Muscle of back (tissue), 11 donors: ENCODE measurements around the gene CDIPT. TPM values are rescaled to one million over a fixed set of nuclear protein-coding genes. Genes with fewer than 3 reads are reported as not detected.

ENCODE experiments used
- DNase-seq, 3 donors: peaks; one replicate each; pipeline versions ENCODE4 v3.0.0 to v3.0.0-alpha.2; 2013
- polyA plus RNA-seq, 10 donors: library from polyadenylated mRNA; unstranded; fragments of 120-200 nt; gene quantifications; one replicate each; pipeline ENCODE4 v1.2.1, GENCODE V29; 2013; ENCODE audit not compliant: insufficient read length in 10 of 10

The CDIPT gene
- polyA plus RNA-seq, 10 donors, result 31.4 to 50.1 (median 38.6) TPM

DNA sequence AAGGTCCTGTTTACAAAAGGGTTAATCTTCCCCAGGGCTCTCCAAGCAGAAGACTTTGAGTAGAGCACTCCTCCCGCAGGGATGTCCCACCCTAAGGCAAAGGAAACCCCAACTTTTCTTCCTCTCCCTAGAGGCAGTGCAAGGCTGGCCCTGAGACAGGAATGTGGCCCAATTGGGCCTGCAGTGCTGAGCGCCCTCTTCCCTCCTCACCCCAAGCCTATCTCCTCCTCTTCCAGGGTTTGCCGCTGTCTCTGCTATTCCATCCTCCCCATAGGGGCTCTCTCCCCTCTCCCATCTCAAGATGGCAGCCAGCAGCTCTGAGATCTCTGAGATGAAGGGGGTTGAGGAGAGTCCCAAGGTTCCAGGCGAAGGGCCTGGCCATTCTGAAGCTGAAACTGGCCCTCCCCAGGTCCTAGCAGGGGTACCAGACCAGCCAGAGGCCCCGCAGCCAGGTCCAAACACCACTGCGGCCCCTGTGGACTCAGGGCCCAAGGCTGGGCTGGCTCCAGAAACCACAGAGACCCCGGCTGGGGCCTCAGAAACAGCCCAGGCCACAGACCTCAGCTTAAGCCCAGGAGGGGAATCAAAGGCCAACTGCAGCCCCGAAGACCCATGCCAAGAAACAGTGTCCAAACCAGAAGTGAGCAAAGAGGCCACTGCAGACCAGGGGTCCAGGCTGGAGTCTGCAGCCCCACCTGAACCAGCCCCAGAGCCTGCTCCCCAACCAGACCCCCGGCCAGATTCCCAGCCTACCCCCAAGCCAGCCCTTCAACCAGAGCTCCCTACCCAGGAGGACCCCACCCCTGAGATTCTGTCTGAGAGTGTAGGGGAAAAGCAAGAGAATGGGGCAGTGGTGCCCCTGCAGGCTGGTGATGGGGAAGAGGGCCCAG is 50.0 kb downstream of the CDIPT start:
- peak in 1 of 3 donors; percentile 36 for DNase-seq

DNA sequence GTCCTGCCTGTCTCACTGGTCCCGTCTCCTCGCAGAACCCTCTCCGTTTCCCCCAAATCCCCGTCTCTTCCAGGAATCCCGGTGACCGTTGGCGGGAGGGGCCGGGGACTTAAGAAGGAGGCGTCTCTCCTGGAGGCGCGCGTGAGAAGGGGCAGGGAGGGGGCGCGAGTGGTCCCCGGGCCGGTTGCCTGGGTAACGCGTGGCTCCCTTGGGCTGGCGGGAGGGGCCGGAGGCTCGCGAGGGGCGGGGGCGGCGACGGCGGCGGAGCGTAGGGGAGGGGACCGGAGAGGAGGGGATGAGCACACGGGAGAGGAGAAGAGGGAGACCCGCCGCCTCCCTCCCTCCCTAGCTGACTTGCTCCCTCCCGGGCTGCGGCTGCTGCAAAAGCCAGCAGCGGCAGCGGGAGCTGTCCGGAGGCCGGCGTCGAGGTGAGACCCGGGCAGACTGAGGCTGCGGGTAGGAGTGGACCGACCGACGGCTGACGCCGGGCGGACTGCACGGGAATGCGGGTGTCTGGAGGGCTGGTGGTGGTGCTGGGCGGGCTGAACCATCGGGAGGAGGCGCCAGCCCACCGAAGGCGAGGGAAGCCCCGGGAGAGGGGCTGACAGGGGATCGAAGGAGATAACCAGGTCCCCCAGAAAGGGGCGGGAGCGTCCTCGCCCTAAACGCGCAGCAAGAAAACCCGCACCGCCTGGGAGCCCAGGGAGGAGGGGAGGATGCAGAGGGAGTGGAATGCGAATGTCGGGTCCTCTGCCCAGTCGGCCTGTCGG is 50.9 kb downstream of the CDIPT start, which contains the start of gene PRRT2:
TSS of gene PRRT2 (plus strand) at position 298 of the 770 bp plus-strand sequence. CDS start 862 bp downstream, outside the sequence.
- peak; percentile 75 to 94 (median 86) for DNase-seq

DNA sequence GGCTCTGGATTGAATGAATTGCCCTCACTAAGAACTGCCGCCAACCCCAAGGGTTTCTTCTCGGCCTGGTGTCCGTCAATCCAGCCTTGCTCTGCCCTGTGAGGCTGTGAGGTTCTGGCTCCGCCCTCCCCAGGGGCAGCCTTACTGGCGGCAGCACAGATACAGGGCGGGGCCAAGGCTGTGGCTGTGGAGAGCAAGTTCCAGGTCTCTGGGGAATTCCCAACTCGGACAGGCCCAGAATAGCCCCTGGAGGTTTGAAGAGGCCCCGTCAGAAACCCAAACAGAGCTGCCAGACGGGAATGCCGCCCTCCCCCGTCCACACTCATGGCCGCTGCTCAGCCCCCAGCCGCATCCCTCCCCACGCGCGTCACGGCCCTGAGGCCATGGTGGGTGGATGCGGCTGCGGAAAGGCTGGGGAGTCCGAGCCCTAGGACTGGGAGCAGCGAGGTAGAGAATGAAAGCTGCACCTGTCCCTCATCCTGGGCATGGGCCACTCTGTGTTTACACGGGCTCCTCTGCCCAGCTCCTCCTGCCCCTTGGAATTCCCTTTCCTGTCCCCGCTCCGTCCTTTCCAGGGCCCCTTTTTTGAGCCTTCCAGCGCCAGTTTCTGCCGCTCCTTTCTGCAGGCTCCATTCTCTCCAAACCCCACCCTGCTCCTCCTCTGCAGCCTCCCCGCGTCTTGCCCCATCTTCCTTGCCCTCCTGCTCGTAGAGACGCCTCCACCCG is 51.7 kb downstream of the CDIPT start:
- DNase-seq, result peak; percentile 89 to 96 (median 94)

DNA sequence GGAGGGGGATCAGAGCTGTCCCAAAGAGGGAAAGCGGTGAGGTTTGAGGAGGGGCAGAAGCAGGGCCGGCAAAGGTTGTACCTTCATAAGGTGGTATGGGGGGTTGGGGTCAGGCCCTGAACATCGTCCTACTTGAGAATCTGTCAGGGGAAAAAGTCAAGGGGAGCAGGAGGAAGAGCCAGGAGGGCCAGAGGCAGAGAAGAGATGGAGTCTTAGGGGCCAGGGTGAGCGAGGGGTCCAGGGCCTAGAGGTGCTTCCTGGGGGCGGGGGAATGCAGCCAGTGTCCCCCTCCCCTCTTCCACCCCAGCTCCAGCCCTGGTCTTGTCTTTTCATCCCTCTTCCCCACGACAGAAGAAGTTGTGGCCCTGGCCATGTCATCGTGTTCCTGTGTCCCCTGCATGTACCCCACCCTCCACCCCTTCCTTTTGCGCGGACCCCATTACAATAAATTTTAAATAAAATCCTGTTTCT is 52.3 kb downstream of the CDIPT start:
- no peak for DNase-seq

DNA sequence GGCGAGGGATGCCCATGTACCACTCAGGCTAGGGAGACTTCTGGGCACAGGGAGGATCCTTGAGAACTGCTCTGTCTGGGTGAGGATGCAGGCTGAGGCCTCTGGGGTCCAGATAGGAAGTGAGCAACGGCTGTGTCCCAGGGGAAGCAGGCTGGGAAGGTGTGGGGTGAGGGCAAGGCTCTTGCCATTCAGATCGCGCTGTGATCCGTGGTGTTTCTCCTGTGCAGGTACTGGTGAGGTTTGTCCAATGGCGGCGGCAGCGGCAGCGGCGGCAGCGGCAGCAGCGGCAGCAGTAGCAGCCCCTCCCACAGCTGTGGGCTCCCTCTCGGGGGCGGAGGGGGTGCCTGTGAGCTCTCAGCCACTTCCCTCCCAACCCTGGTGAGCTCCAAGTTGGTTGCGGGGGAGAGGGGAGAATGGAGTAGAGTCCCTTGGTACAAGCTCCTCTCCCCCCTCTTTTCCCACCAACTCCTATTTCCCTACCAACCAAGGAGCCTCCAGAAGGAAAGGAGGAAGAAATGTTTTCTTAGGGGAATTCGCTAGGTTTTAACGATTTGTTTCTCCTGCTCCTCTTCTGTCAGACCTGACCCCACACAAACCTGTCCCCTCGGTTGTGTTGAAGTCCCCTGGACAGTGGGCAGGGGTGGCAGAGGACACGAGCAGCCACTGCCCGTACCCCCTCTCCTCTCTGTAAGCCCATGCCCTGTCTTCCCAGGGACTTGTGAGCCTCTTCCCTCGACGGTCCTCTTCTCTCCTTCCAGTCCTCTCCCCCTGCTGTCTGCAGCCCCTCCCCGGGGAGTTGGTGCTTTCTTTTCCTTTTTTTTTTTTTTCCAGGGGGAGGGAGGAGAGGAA is 53.0 kb downstream of the CDIPT start:
- peak in 1 of 3 donors; percentile 63 for DNase-seq

DNA sequence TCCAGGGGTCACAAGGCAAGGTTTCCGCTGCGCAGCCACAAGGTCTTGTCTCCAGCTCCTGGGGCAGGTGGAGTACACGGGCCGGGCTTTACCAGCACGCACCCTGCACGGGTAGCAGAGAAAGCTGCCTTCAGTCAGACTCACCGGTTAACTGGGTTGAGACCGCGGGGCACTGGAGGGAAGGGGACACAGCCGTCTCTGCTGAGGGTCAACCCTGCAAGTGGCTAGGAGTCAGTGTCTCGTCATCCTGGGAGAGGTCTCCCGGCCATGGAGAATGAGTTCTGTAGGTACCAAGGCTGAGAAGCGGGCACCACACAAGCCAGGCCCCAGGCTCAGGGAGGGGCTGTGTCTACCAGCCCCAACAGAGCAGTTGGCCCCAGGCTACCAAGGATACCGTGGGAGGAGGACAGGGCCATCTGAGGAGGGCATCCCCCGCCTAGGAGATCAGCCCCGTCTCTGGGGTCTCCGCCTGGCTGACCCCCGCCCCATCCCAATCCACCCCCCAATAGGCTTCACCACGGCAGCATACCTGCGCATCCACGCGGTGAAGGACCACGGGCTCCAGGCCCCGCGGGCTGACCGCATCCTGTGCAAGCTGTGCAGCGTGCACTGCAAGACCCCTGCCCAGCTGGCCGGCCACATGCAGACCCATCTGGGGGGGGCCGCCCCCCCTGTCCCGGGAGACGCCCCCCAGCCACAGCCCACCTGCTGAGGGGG is 53.8 kb downstream of the CDIPT start:
- DNase-seq, result no peak

Other genes with a start within 250 kb of the CDIPT start
- 1 to 10 TPM in 6 of 10 donors, under 1 TPM in 4; 0.51 to 5.1 (median 1.2) TPM for gene SPN, start 200.0 kb downstream of the CDIPT start, polyA plus RNA-seq
- 10 to 100 TPM; 47.6 to 64.3 (median 57.5) TPM for gene QPRT, start 184.0 kb downstream of the CDIPT start, polyA plus RNA-seq
- gene C16orf54, start 117.2 kb downstream of the CDIPT start, polyA plus RNA-seq, result 1 to 10 TPM in 1 of 10 donors, under 1 TPM in 9; 0.10 to 3.2 (median 0.26) TPM
- gene ZG16, start 85.0 kb downstream of the CDIPT start, polyA plus RNA-seq, result under 1 TPM in 1 of 10 donors, not detected in 9; 0.07 TPM
- gene KIF22, start 72.5 kb downstream of the CDIPT start, polyA plus RNA-seq, result 10 to 100 TPM; 25.2 to 51.3 (median 29.4) TPM
- 100 to 1,000 TPM; 191 to 282 (median 243) TPM for gene MAZ, start 56.7 kb downstream of the CDIPT start, polyA plus RNA-seq
- 10 to 100 TPM in 9 of 10 donors, 1 to 10 TPM in 1; 8.4 to 28.3 (median 12.6) TPM for gene PRRT2, start 51.0 kb downstream of the CDIPT start, polyA plus RNA-seq
- gene PAGR1, start 47.1 kb downstream of the CDIPT start, polyA plus RNA-seq, result 10 to 100 TPM; 21.5 to 37.3 (median 28.2) TPM
- 10 to 100 TPM; 15.8 to 31.4 (median 18.7) TPM for gene MVP, start 42.8 kb downstream of the CDIPT start, polyA plus RNA-seq
- 1 to 10 TPM in 9 of 10 donors, under 1 TPM in 1; 0.87 to 4.2 (median 1.8) TPM for gene SEZ6L2, start 36.3 kb upstream of the CDIPT start, polyA plus RNA-seq
- gene ASPHD1, start 37.3 kb upstream of the CDIPT start, polyA plus RNA-seq, result under 1 TPM; 0.19 to 0.79 (median 0.46) TPM
- 10 to 100 TPM in 5 of 10 donors, 1 to 10 TPM in 5; 7.8 to 14.5 (median 9.9) TPM for gene KCTD13, start 63.0 kb upstream of the CDIPT start, polyA plus RNA-seq
- gene TMEM219, start 98.9 kb upstream of the CDIPT start, polyA plus RNA-seq, result 10 to 100 TPM; 54.7 to 68.3 (median 61.6) TPM
- 10 to 100 TPM; 25.1 to 39.2 (median 32.9) TPM for gene TAOK2, start 110.6 kb upstream of the CDIPT start, polyA plus RNA-seq
- gene HIRIP3, start 132.4 kb upstream of the CDIPT start, polyA plus RNA-seq, result 10 to 100 TPM in 9 of 10 donors, 1 to 10 TPM in 1; 9.5 to 19.3 (median 12.7) TPM
- gene INO80E, start 133.0 kb upstream of the CDIPT start, polyA plus RNA-seq, result 10 to 100 TPM; 26.6 to 41.4 (median 30.4) TPM
- 1 to 10 TPM in 4 of 10 donors, under 1 TPM in 6; 0.48 to 1.8 (median 0.92) TPM for gene DOC2A, start 147.8 kb upstream of the CDIPT start, polyA plus RNA-seq
- gene C16orf92, start 160.0 kb upstream of the CDIPT start, polyA plus RNA-seq, result not detected
- gene TLCD3B, start 168.0 kb upstream of the CDIPT start, polyA plus RNA-seq, result 1 to 10 TPM in 3 of 10 donors, under 1 TPM in 7; 0.44 to 1.9 (median 0.95) TPM
- gene ALDOA, start 202.5 kb upstream of the CDIPT start, polyA plus RNA-seq, result 1,000 to 10,000 TPM; 1,170 to 2,766 (median 2,118) TPM
- 10 to 100 TPM; 44.3 to 78.8 (median 57.1) TPM for gene PPP4C, start 212.8 kb upstream of the CDIPT start, polyA plus RNA-seq
- gene TBX6, start 228.7 kb upstream of the CDIPT start, polyA plus RNA-seq, result under 1 TPM; 0.32 to 0.82 (median 0.56) TPM
- gene YPEL3, start 233.0 kb upstream of the CDIPT start, polyA plus RNA-seq, result 10 to 100 TPM; 22.6 to 34.3 (median 27.0) TPM